Uterus (tissue), 2 donors: ENCODE results near the gene PPM1H.
"Not testable (repeated sequence)": the region's sequence is repeated elsewhere in the genome, so short reads cannot be mapped to it uniquely, and the experiment has no call there.

Experiments
- POLR2A ChIP-seq, 2 donors: fragments of 450-650 bp; IDR thresholded peaks; one replicate each; pipeline ENCODE4 v1.6.1; 2016; ENCODE audit warnings: antibody characterized with exemption in 2 of 2, mild to moderate bottlenecking in 1 of 2, moderate library complexity in 1 of 2
- TF ChIP-seq, protein P1 (sequence below), 4 experiments: fragments of 200-600 bp in 2 of 4; fragments of 450-650 bp in 2 of 4; sonication (generic) in 2 of 4; IDR thresholded peaks; one replicate each; pipeline ENCODE4 v1.5.1; 2016 to 2019; ENCODE audit warnings: antibody characterized with exemption in 4 of 4, mild to moderate bottlenecking in 2 of 4, moderate library complexity in 1 of 4

- TF ChIP-seq, protein P1, sequence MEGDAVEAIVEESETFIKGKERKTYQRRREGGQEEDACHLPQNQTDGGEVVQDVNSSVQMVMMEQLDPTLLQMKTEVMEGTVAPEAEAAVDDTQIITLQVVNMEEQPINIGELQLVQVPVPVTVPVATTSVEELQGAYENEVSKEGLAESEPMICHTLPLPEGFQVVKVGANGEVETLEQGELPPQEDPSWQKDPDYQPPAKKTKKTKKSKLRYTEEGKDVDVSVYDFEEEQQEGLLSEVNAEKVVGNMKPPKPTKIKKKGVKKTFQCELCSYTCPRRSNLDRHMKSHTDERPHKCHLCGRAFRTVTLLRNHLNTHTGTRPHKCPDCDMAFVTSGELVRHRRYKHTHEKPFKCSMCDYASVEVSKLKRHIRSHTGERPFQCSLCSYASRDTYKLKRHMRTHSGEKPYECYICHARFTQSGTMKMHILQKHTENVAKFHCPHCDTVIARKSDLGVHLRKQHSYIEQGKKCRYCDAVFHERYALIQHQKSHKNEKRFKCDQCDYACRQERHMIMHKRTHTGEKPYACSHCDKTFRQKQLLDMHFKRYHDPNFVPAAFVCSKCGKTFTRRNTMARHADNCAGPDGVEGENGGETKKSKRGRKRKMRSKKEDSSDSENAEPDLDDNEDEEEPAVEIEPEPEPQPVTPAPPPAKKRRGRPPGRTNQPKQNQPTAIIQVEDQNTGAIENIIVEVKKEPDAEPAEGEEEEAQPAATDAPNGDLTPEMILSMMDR (IDR thresholded peaks at IDR 0.05) = not testable (repeated sequence)
- not testable (repeated sequence) for TF ChIP-seq POLR2A (IDR thresholded peaks at IDR 0.05)
Measured at GRCh38 chr12:62884832-62885231, 50.1 kb downstream of the PPM1H start.
